ENCODE measurements around the gene PRRT1. TPM values are rescaled to one million over a fixed set of nuclear protein-coding genes. Genes with fewer than 3 reads are reported as not detected.

The PRRT1 gene
- total RNA-seq, 2 experiments from 2014 or later = 0.47 to 2.4 TPM

DNA sequence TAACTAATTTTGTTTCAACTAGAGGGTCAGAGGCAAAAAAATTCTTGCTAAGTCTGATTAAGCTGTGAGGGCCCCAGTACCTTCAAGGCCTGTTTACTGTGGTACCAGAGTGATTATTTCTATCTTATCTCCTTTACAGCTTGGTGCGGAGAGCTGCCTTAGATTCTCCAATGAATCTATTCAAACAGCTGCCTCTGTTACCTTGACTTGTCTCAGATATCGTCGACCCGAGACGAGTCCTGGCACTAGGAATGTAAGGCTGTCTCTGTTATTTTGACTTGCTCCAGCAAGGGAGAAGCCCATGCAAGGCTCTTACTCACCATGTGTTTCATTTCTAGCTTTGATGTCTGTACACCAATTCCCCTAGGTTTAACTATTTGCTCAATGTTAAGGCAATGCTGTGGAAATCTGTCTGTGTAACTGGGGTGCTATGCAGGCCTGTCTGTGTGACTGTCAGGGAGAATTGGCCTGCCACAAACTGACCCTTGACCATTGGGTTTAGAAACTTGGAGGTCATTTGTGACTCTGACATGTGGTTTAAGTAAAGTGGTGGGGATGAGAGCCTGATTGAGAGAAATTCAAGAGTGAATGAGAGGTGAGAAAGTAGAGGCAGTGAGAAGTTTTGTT, 11.2 kb downstream of the PRRT1 start:
- Histone ChIP-seq H3K9me3 (ENCODE audit: low read length) (no peaks in the 10 kb centered on the region), H3K9me2 (ENCODE audit: insufficient read depth, low read length) (no peaks in the 10 kb centered on the region), H3K4me3 (ENCODE audit: low read depth, low read length, poor library complexity, severe bottlenecking) (no peak overlapping the region), H2AFZ (ENCODE audit: low read length) (no peak overlapping the region), H3K4me2 (ENCODE audit: low read length) (no peak overlapping the region), H3K79me2 (ENCODE audit: insufficient read depth, low read depth, low read length) (no peaks in the 10 kb centered on the region), H3K4me1 (ENCODE audit: insufficient read depth, low read length, poor library complexity, severe bottlenecking) (no peaks in the 10 kb centered on the region), H4K20me1 (ENCODE audit: insufficient read depth, low read length) (no peaks in the 10 kb centered on the region), H3K27ac (ENCODE audit: low read depth, low read length, poor library complexity, severe bottlenecking) (no peak overlapping the region), H3K36me3 (ENCODE audit: insufficient read depth, low read length) (no peaks in the 10 kb centered on the region)
- intact Hi-C loops (cut with micrococcal nuclease; ENCODE audit: unreplicated experiment) = no loop called here
- CTCF ChIA-PET (ENCODE audit: unreplicated experiment) = no interaction called here
- POLR2A ChIA-PET = interaction anchor here (0.5 to 1.0 kb wide), 2 partner anchors 11 to 19 kb away, joined by 3 read pairs; partner anchors contain the start of gene FKBPL
- DNase-seq (ENCODE audit: low spot score) = no peak
- TF ChIP-seq EZH2phosphoT487 (IDR thresholded peaks at IDR 0.05; ENCODE audit: borderline replicate concordance, low read depth, low read length) = no peak
- TF ChIP-seq, protein P1, sequence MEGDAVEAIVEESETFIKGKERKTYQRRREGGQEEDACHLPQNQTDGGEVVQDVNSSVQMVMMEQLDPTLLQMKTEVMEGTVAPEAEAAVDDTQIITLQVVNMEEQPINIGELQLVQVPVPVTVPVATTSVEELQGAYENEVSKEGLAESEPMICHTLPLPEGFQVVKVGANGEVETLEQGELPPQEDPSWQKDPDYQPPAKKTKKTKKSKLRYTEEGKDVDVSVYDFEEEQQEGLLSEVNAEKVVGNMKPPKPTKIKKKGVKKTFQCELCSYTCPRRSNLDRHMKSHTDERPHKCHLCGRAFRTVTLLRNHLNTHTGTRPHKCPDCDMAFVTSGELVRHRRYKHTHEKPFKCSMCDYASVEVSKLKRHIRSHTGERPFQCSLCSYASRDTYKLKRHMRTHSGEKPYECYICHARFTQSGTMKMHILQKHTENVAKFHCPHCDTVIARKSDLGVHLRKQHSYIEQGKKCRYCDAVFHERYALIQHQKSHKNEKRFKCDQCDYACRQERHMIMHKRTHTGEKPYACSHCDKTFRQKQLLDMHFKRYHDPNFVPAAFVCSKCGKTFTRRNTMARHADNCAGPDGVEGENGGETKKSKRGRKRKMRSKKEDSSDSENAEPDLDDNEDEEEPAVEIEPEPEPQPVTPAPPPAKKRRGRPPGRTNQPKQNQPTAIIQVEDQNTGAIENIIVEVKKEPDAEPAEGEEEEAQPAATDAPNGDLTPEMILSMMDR (conservative IDR thresholded peaks at IDR 0.05; ENCODE audit: low read length) = no peak
- no TSS peak for BruUV-seq (replicated peaks)

DNA sequence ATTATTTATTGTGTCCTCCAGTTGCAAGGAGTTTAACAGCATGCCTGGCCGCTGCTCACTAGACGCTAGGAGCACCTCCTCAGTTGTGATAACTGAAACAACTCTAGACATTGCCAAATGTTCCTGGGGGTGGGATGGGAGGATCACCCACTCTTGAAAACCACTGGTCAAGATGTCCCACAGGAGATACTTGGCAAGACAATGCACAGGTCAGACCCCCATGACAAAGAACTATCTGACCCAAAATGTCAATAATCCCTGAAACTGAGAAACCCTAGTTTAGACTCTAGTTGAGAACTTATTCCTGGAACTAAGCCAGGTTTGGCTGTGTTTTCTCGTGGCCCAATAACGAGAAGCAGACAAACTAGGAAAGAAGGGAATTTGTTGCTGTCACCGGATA, 12.1 kb downstream of the PRRT1 start:
- H3K9me3 ChIP-seq (ENCODE audit: low read length) = no peaks in the 10 kb centered on the region
- no peaks in the 10 kb centered on the region for H3K36me3 ChIP-seq (ENCODE audit: insufficient read depth, low read length)
- H3K27ac ChIP-seq (ENCODE audit: low read depth, low read length, poor library complexity, severe bottlenecking) = no peak overlapping the region
- no peak overlapping the region for H2AFZ ChIP-seq (ENCODE audit: low read length)
- ChIA-PET POLR2A (interaction anchor here (0.5 kb wide), 1 partner anchor 20 kb away, joined by 3 read pairs; no protein-coding TSS in a partner anchor), CTCF (ENCODE audit: unreplicated experiment) (no interaction called here)
- H4K20me1 ChIP-seq (ENCODE audit: insufficient read depth, low read length) = no peaks in the 10 kb centered on the region
- no TSS peak for BruUV-seq (replicated peaks)
- no peak overlapping the region for H3K4me3 ChIP-seq (ENCODE audit: low read depth, low read length, poor library complexity, severe bottlenecking)
- intact Hi-C loops (cut with micrococcal nuclease; ENCODE audit: unreplicated experiment) = no loop called here
- H3K4me2 ChIP-seq (ENCODE audit: low read length) = no peak overlapping the region
- H3K9me2 ChIP-seq (ENCODE audit: insufficient read depth, low read length) = no peaks in the 10 kb centered on the region
- no peaks in the 10 kb centered on the region for H3K4me1 ChIP-seq (ENCODE audit: insufficient read depth, low read length, poor library complexity, severe bottlenecking)
- H3K79me2 ChIP-seq (ENCODE audit: insufficient read depth, low read depth, low read length) = no peaks in the 10 kb centered on the region
- no peak for DNase-seq (ENCODE audit: low spot score)
- no peak for TF ChIP-seq EZH2phosphoT487 (IDR thresholded peaks at IDR 0.05; ENCODE audit: borderline replicate concordance, low read depth, low read length)
- TF ChIP-seq, protein P1 (conservative IDR thresholded peaks at IDR 0.05; ENCODE audit: low read length) = no peak

DNA sequence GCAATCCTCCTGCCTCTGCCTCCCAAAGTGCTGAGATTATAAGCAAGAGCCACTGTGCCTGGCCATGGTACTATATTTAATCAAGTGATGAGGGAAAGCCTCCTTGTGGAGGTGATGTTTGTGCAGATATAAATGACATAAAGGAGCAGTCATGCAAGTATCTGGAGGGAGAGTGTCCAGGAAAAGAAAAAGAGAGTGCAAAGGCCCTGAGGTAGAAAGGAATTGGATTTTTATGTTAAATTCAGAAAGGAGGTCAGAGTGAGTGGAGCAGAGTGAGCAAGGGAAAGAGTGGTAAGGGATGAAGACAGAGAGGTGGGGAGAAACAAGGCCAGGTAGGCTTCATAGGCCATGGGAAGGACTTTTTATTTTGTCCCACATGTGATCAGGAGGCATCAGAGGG, 14.3 kb downstream of the PRRT1 start:
- intact Hi-C loops (cut with micrococcal nuclease; ENCODE audit: unreplicated experiment) = no loop called here
- Histone ChIP-seq H3K36me3 (ENCODE audit: insufficient read depth, low read length) (no peaks in the 10 kb centered on the region), H3K4me3 (ENCODE audit: low read depth, low read length, poor library complexity, severe bottlenecking) (no peak overlapping the region), H2AFZ (ENCODE audit: low read length) (no peak overlapping the region), H3K79me2 (ENCODE audit: insufficient read depth, low read depth, low read length) (no peaks in the 10 kb centered on the region), H3K27ac (ENCODE audit: low read depth, low read length, poor library complexity, severe bottlenecking) (no peak overlapping the region), H3K4me1 (ENCODE audit: insufficient read depth, low read length, poor library complexity, severe bottlenecking) (no peaks in the 10 kb centered on the region), H3K9me2 (ENCODE audit: insufficient read depth, low read length) (no peaks in the 10 kb centered on the region), H3K4me2 (ENCODE audit: low read length) (no peak overlapping the region), H4K20me1 (ENCODE audit: insufficient read depth, low read length) (no peaks in the 10 kb centered on the region), H3K9me3 (ENCODE audit: low read length) (no peaks in the 10 kb centered on the region)
- no peak for DNase-seq (ENCODE audit: low spot score)
- ChIA-PET POLR2A (no interaction called here), CTCF (ENCODE audit: unreplicated experiment) (no interaction called here)
- no TSS peak for BruUV-seq (replicated peaks)
- TF ChIP-seq, protein P1 (conservative IDR thresholded peaks at IDR 0.05; ENCODE audit: low read length) = no peak
- no peak for TF ChIP-seq EZH2phosphoT487 (IDR thresholded peaks at IDR 0.05; ENCODE audit: borderline replicate concordance, low read depth, low read length)

Measured in OCI-LY7 (cell line).